Measurements from ENCODE around the gene STXBP1. TPM values are rescaled to one million over a fixed set of nuclear protein-coding genes. Genes with fewer than 3 reads are reported as not detected.
A peak's percentile ranks its signal among the peaks of the same experiment; 100 is the strongest.

Gene STXBP1
- total and polyA plus RNA-seq, 2 of the 13 experiments (the other 11 are each of a cell fraction or from before 2014, with no cell fraction given) = 2.9 TPM

DNA sequence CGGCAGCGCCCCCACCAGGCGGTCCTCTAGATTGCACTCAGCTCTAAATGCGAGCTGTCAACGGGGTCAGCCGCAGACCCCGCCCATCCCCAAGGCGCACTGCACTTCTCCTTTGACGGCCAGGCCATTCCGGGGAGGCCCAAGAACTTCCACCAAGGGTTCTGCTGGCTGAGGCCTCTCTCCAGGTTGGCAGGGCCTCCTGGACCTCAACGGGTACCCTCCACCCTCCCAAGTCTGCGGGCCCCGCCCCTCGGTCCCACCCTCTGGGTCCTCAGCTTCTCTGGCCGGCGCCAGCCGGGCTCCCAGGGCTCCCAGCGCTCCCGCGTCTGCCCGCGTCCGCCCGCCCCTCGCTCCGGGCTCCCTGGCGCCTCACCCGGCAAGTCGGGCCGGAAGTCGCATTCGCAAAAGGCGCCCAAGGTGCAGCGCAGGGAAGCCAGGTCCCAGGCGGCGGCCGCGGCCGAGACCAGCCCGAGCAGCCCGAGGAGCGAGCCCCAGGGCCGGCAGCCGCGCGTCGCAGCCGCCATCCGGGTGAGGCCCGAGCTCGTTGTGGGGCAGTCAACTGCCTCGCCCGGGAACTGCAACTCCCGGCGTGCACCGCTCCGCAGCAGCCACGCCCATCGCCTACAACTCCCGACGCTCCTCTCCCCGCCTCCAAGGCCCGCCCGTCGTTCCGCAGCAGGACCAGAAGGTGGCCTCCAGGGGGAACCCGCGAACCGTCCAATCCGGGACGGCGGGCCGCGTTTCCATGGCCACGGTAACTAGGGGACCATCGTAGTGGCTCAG, 122.9 kb downstream of the STXBP1 start, which contains the start of gene TOR2A (continued):
- TF ChIP-seq, protein P1, sequence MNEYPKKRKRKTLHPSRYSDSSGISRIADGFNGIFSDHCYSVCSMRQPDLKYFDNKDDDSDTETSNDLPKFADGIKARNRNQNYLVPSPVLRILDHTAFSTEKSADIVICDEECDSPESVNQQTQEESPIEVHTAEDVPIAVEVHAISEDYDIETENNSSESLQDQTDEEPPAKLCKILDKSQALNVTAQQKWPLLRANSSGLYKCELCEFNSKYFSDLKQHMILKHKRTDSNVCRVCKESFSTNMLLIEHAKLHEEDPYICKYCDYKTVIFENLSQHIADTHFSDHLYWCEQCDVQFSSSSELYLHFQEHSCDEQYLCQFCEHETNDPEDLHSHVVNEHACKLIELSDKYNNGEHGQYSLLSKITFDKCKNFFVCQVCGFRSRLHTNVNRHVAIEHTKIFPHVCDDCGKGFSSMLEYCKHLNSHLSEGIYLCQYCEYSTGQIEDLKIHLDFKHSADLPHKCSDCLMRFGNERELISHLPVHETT (CRISPR knock-in tag; conservative IDR thresholded peaks at IDR 0.05) = no peak
- TF ChIP-seq POLR2A (IDR thresholded peaks at IDR 0.05; ENCODE audit: insufficient read depth in 1 of 2, low read depth in 2 of 2, low read length in 2 of 2) = peak; percentile 51 to 70
- TF ChIP-seq ZBTB38 (CRISPR knock-in tag; IDR thresholded peaks at IDR 0.05) = peak; percentile 12; the same call in 1 of the 2 replicates
- no peak for TF ChIP-seq SOX13 (IDR thresholded peaks at IDR 0.05)
- TF ChIP-seq SOX13 (CRISPR knock-in tag; conservative IDR thresholded peaks at IDR 0.05 in 1 of 2, IDR thresholded peaks at IDR 0.05 in 1 of 2) = no peak
- peak; percentile 63 for TF ChIP-seq PHF8 (CRISPR knock-in tag; IDR thresholded peaks at IDR 0.05)
- no peak for TF ChIP-seq CBX2 (IDR thresholded peaks at IDR 0.05; ENCODE audit: low read depth, low read length)
- TF ChIP-seq CBX2 (CRISPR knock-in tag; IDR thresholded peaks at IDR 0.05; ENCODE audit: low read depth) = no peak
- peak; percentile 93 for TF ChIP-seq SMAD1 (CRISPR knock-in tag; IDR thresholded peaks at IDR 0.05; ENCODE audit: borderline replicate concordance, low read depth)
- peak; percentile 78; the same call in 1 of the 2 replicates for TF ChIP-seq RARG (CRISPR knock-in tag; IDR thresholded peaks at IDR 0.05; ENCODE audit: low read depth)
- peak; percentile 12 for TF ChIP-seq PPARG (CRISPR knock-in tag; conservative IDR thresholded peaks at IDR 0.05)
- TF ChIP-seq, protein P2, sequence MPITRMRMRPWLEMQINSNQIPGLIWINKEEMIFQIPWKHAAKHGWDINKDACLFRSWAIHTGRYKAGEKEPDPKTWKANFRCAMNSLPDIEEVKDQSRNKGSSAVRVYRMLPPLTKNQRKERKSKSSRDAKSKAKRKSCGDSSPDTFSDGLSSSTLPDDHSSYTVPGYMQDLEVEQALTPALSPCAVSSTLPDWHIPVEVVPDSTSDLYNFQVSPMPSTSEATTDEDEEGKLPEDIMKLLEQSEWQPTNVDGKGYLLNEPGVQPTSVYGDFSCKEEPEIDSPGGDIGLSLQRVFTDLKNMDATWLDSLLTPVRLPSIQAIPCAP (CRISPR knock-in tag; IDR thresholded peaks at IDR 0.05; ENCODE audit: low read depth) = 0 out of 2 replicates have a peak, but pooled peaks have one; percentile 67
- TF ChIP-seq SYNCRIP (IDR thresholded peaks at IDR 0.05; ENCODE audit: insufficient read depth, low read depth, low read length) = no peak
- no peak for TF ChIP-seq TRIM24 (CRISPR knock-in tag; IDR thresholded peaks at IDR 0.05)
- TF ChIP-seq, protein P3, sequence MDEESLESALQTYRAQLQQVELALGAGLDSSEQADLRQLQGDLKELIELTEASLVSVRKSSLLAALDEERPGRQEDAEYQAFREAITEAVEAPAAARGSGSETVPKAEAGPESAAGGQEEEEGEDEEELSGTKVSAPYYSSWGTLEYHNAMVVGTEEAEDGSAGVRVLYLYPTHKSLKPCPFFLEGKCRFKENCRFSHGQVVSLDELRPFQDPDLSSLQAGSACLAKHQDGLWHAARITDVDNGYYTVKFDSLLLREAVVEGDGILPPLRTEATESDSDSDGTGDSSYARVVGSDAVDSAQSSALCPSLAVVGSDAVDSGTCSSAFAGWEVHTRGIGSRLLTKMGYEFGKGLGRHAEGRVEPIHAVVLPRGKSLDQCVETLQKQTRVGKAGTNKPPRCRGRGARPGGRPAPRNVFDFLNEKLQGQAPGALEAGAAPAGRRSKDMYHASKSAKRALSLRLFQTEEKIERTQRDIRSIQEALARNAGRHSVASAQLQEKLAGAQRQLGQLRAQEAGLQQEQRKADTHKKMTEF (CRISPR knock-in tag; IDR thresholded peaks at IDR 0.05) = peak; percentile 76
- TF ChIP-seq KLF12 (CRISPR knock-in tag; IDR thresholded peaks at IDR 0.05; ENCODE audit: borderline replicate concordance) = peak; percentile 87; the same call in 1 of the 2 replicates
- TF ChIP-seq MXD4 (CRISPR knock-in tag; IDR thresholded peaks at IDR 0.05) = peak; percentile 54
- TF ChIP-seq RAD21 (CRISPR knock-in tag; IDR thresholded peaks at IDR 0.05) = peak; percentile 90
- TF ChIP-seq REXO4 (CRISPR knock-in tag; IDR thresholded peaks at IDR 0.05; ENCODE audit: borderline replicate concordance) = no peak
- TF ChIP-seq EED (CRISPR knock-in tag; IDR thresholded peaks at IDR 0.05) = no peak
- no peak for TF ChIP-seq ZNF205 (CRISPR knock-in tag; IDR thresholded peaks at IDR 0.05)
- TF ChIP-seq, protein P4, sequence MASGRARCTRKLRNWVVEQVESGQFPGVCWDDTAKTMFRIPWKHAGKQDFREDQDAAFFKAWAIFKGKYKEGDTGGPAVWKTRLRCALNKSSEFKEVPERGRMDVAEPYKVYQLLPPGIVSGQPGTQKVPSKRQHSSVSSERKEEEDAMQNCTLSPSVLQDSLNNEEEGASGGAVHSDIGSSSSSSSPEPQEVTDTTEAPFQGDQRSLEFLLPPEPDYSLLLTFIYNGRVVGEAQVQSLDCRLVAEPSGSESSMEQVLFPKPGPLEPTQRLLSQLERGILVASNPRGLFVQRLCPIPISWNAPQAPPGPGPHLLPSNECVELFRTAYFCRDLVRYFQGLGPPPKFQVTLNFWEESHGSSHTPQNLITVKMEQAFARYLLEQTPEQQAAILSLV (CRISPR knock-in tag; IDR thresholded peaks at IDR 0.05; ENCODE audit: borderline replicate concordance) = peak; percentile 48; the same call in 1 of the 2 replicates
- no peak for TF ChIP-seq HMG20B (CRISPR knock-in tag; conservative IDR thresholded peaks at IDR 0.05)
- TF ChIP-seq HOXA5 (CRISPR knock-in tag; IDR thresholded peaks at IDR 0.05) = peak; percentile 33; the same call in 1 of the 2 replicates
- TF ChIP-seq KAT2B (IDR thresholded peaks at IDR 0.05; ENCODE audit: borderline replicate concordance, low read depth, low read length) = 0 out of 2 replicates have a peak, but pooled peaks have one; percentile 4

All from HepG2 (cell line).